Endothelial cell of umbilical vein (primary cell): ENCODE measurements around the gene ZBTB8A. TPM values are rescaled to one million over a fixed set of nuclear protein-coding genes. Genes with fewer than 3 reads are reported as not detected.

Experiments used
- BruUV-seq: library from RNA; stranded (reverse); fragments of 400-500 nt; replicated peaks from 2 replicates; lab custom pipeline; 2021; lab: Mats Ljungman, UMichigan
- CTCF ChIA-PET: fragments of 300-600, 350-600 bp; sonication (Branson Sonifier 250); formaldehyde crosslinking; loops from one replicate; lab custom pipeline; 2021; ENCODE audit warnings: antibody characterized with exemption, inconsistent platforms; lab: Charles Lee
- POLR2A ChIA-PET: fragments of 300-600, 350-600 bp; sonication (Branson Sonifier 250); formaldehyde crosslinking; loops from one replicate; lab custom pipeline; 2021; ENCODE audit warnings: antibody characterized with exemption, inconsistent platforms; lab: Charles Lee
- DNase-seq: peaks from one replicate; pipeline ENCODE4 v3.0.0-alpha.2; 2011; ENCODE audit warnings: low read depth, low spot score
- FAIRE-seq: peaks from 2 replicates; lab custom pipeline; 2011; peaks lifted over from hg19 to GRCh38; lab: Jason Lieb, UNC
- H2AFZ ChIP-seq: 2 replicates; pipeline ENCODE4 v1.6.0; 2012; ENCODE audit warnings: low read depth, low read length, control low read depth, inconsistent platforms
- H3K27ac ChIP-seq: 2 replicates; pipeline ENCODE4 v1.5.1; 2011; ENCODE audit warnings: low read depth, mild to moderate bottlenecking, control low read depth, low read length, moderate library complexity; ENCODE audit not compliant: insufficient read depth
- H3K27me3 ChIP-seq, 2 experiments: 2 replicates each; pipeline versions ENCODE4 v1.6.0 to v1.6.1; 2011; ENCODE audit warnings: low read length in 2 of 2, mixed read lengths in 1 of 2; ENCODE audit not compliant: control insufficient read depth in 2 of 2, insufficient read depth in 2 of 2
- H3K36me3 ChIP-seq, 2 experiments: 2 replicates in 1 of 2; 3 replicates in 1 of 2; pipeline ENCODE4 v1.5.1; 2011; ENCODE audit warnings: low read length in 2 of 2, mild to moderate bottlenecking in 1 of 2, moderate library complexity in 1 of 2; ENCODE audit not compliant: control insufficient read depth in 2 of 2, insufficient read depth in 2 of 2; ENCODE audit errors: extremely low read depth in 1 of 2
- H3K4me1 ChIP-seq: 3 replicates; pipeline ENCODE4 v1.5.1; 2011; ENCODE audit warnings: mild to moderate bottlenecking, low read length; ENCODE audit not compliant: control insufficient read depth, insufficient read depth; ENCODE audit errors: extremely low read depth
- H3K4me2 ChIP-seq: 2 replicates; pipeline ENCODE4 v1.6.1; 2011; ENCODE audit warnings: low read length, control low read depth, mixed read lengths; ENCODE audit not compliant: insufficient read depth
- H3K4me3 ChIP-seq, 3 experiments: fragments of 200-600 bp in 1 of 3; sonication (generic), shearing (Covaris generic) in 1 of 3; replicated peaks in 1 of 3; 2 replicates each; pipeline ENCODE4 v1.5.1; 2011 to 2016; ENCODE audit warnings: control low read depth in 3 of 3, low read length in 3 of 3, mild to moderate bottlenecking in 2 of 3, inconsistent platforms in 1 of 3, low read depth in 1 of 3, moderate library complexity in 1 of 3; ENCODE audit not compliant: insufficient read depth in 1 of 3
- H3K79me2 ChIP-seq: 2 replicates; pipeline ENCODE4 v1.6.0; 2012; ENCODE audit warnings: low read length, inconsistent platforms; ENCODE audit not compliant: control insufficient read depth, insufficient read depth
- H3K9ac ChIP-seq: replicated peaks from 2 replicates; pipeline ENCODE3; 2011; ENCODE audit warnings: low read length, control low read depth; ENCODE audit not compliant: insufficient read depth; ENCODE audit errors: extremely low read depth
- H3K9me1 ChIP-seq: replicated peaks from 3 replicates; pipeline ENCODE4 v1.6.0; 2011; ENCODE audit warnings: mild to moderate bottlenecking, low read length; ENCODE audit not compliant: control insufficient read depth, insufficient read depth; ENCODE audit errors: extremely low read depth
- H3K9me3 ChIP-seq: replicated peaks from 2 replicates; pipeline ENCODE4 v1.5.1; 2012; ENCODE audit warnings: low read length, inconsistent platforms; ENCODE audit not compliant: control insufficient read depth, insufficient read depth
- H4K20me1 ChIP-seq: replicated peaks from 2 replicates; pipeline ENCODE3; 2011; ENCODE audit warnings: mild to moderate bottlenecking, low read length; ENCODE audit not compliant: control insufficient read depth, insufficient read depth; ENCODE audit errors: extremely low read depth
- CTCF ChIP-seq, 2 donors: IDR thresholded peaks; 1 replicate in 1 of 2; 2 replicates in 1 of 2; pipeline ENCODE4 v1.5.1; 2011; ENCODE audit warnings: low read length in 2 of 2, mild to moderate bottlenecking in 2 of 2, moderate library complexity in 2 of 2, control low read depth in 1 of 2, inconsistent platforms in 1 of 2, low read depth in 1 of 2; ENCODE audit not compliant: insufficient read depth in 1 of 2; ENCODE audit errors: extremely low read depth in 1 of 2
- EZH2 ChIP-seq: IDR thresholded peaks from 2 replicates; pipeline ENCODE4 v1.6.1; 2012; ENCODE audit warnings: borderline replicate concordance, low read depth, mild to moderate bottlenecking, moderate library complexity, low read length, inconsistent platforms; ENCODE audit not compliant: severe bottlenecking
- FOS ChIP-seq: IDR thresholded peaks from 2 replicates; pipeline ENCODE4 v1.6.1; 2011; ENCODE audit warnings: mild to moderate bottlenecking, low read length, moderate library complexity, borderline replicate concordance; ENCODE audit not compliant: insufficient read depth
- GATA2 ChIP-seq: IDR thresholded peaks from 2 replicates; pipeline ENCODE4 v1.7.0; 2011; ENCODE audit warnings: low read depth, mild to moderate bottlenecking, moderate library complexity, mixed read lengths, low read length; ENCODE audit not compliant: insufficient read length, insufficient read depth
- JUN ChIP-seq: IDR thresholded peaks from 2 replicates; pipeline ENCODE4 v1.6.1; 2011; ENCODE audit warnings: borderline replicate concordance, low read depth; ENCODE audit not compliant: insufficient read length, insufficient read depth
- MAX ChIP-seq: IDR thresholded peaks from 2 replicates; pipeline ENCODE4 v1.6.1; 2011; ENCODE audit not compliant: insufficient read depth, insufficient read length
- MYC ChIP-seq: IDR thresholded peaks from one replicate; pipeline ENCODE4 v1.6.1; 2011; ENCODE audit warnings: mild to moderate bottlenecking, low read depth, low read length
- POLR2A ChIP-seq: IDR thresholded peaks from 2 replicates; pipeline ENCODE4 v1.6.1; 2012; ENCODE audit warnings: low read depth, mild to moderate bottlenecking, control low read depth, low read length
- POLR2AphosphoS5 ChIP-seq: IDR thresholded peaks from 2 replicates; pipeline ENCODE4 v1.6.1; 2012; ENCODE audit warnings: low read depth, mild to moderate bottlenecking, control low read depth, low read length, moderate library complexity; ENCODE audit not compliant: insufficient read depth
- dilution Hi-C: fragments of 300-500 bp; cut with MboI; formaldehyde crosslinking; loops from one replicate; pipeline ENCODE4 v1.15.0; 2019; ENCODE audit warnings: low sequenced_read_pairs; ENCODE audit not compliant: extremely low pct_ligation_motif_present
- intact Hi-C: fragments of 100-400 bp; cut with micrococcal nuclease; formaldehyde crosslinking; loops from one replicate; pipeline ENCODE4 v1.10.0; 2022
- polyA plus RNA-seq, 4 experiments: library from polyadenylated mRNA; depleted of rRNA in 3 of 4; stranded (reverse) in 3 of 4; unstranded in 1 of 4; fragments of >200 nt; gene quantifications; 2 replicates each; pipeline versions ENCODE4 v1.2.1 to v1.2.3, GENCODE V29; 2011 to 2012; ENCODE audit warnings: missing spikeins in 1 of 4
- total RNA-seq: library from RNA; stranded (reverse); gene quantifications from 2 replicates; pipeline ENCODE4 v1.2.3, GENCODE V29; 2021

Gene ZBTB8A
- total and polyA plus RNA-seq, 2 donors (not counting 3 experiments of a cell fraction or from before 2014, with no cell fraction given) = 3.1 to 9.6 TPM

- Histone ChIP-seq H3K27me3 (no peaks in the 10 kb centered on the region), H2AFZ (peak overlapping the region; percentile 96), H3K79me2 (peaks cover 2% of the 10 kb centered on the region), H3K36me3 (no peaks in the 10 kb centered on the region), H3K9ac (peak overlapping the region; percentile 80), H3K4me2 (peak overlapping the region; percentile 91), H3K4me3 (peak overlapping the region; percentile 38 to 85 (median 65)), H3K27ac (peak overlapping the region; percentile 62), H3K4me1 (peaks cover 11% of the 10 kb centered on the region), H3K9me1 (no peaks in the 10 kb centered on the region), H4K20me1 (no peaks in the 10 kb centered on the region), H3K9me3 (no peaks in the 10 kb centered on the region)
- ChIA-PET CTCF (interaction anchor here (3.6 kb wide), 1 partner anchor 19 kb away, joined by 35 read pairs; no protein-coding TSS in a partner anchor), POLR2A (interaction anchor here (1.4 kb wide), 1 partner anchor 204 kb away, joined by 3 read pairs; the partner anchor contains the start of gene MARCKSL1)
- no TSS peak for BruUV-seq
- TF ChIP-seq POLR2A (peak; percentile 25), MYC (no peak), EZH2 (no peak), JUN (no peak), POLR2AphosphoS5 (peak; percentile 59), MAX (no peak), GATA2 (no peak), CTCF (IDR thresholded peaks at IDR 0.05; ENCODE audit: extremely low read depth in 1 of 2, insufficient read depth in 1 of 2, low read depth in 1 of 2, low read length in 2 of 2) (peak in 1 of 2 donors; percentile 5), FOS (no peak)
- peak; percentile 64 for FAIRE-seq
- intact Hi-C loops = loop anchor here (2.0 kb wide), 2 partner anchors 39 to 111 kb away; partner anchors contain the start of genes RBBP4 and ZBTB8OS
- dilution Hi-C loops = no loop called here
- DNase-seq = peak; percentile 58
These were observed 651 bp downstream of the ZBTB8A start for GRCh38 chr1:32539584-32540571.
